C4-2B (cell line): ENCODE measurements around the gene SPSB3.

Source experiments
- H3K27ac ChIP-seq: fragments of 450-650 bp; 2 replicates; pipeline ENCODE4 v1.5.1; 2017
- ZFX ChIP-seq: fragments of 450-650 bp; IDR thresholded peaks from 2 replicates; pipeline ENCODE4 v1.6.1; 2017
- TF ChIP-seq, protein P1 (sequence below): fragments of 450-650 bp; conservative IDR thresholded peaks from 2 replicates; pipeline ENCODE4 v1.5.1; 2017; ENCODE audit warnings: mild to moderate bottlenecking

SPSB3 gene

DNA sequence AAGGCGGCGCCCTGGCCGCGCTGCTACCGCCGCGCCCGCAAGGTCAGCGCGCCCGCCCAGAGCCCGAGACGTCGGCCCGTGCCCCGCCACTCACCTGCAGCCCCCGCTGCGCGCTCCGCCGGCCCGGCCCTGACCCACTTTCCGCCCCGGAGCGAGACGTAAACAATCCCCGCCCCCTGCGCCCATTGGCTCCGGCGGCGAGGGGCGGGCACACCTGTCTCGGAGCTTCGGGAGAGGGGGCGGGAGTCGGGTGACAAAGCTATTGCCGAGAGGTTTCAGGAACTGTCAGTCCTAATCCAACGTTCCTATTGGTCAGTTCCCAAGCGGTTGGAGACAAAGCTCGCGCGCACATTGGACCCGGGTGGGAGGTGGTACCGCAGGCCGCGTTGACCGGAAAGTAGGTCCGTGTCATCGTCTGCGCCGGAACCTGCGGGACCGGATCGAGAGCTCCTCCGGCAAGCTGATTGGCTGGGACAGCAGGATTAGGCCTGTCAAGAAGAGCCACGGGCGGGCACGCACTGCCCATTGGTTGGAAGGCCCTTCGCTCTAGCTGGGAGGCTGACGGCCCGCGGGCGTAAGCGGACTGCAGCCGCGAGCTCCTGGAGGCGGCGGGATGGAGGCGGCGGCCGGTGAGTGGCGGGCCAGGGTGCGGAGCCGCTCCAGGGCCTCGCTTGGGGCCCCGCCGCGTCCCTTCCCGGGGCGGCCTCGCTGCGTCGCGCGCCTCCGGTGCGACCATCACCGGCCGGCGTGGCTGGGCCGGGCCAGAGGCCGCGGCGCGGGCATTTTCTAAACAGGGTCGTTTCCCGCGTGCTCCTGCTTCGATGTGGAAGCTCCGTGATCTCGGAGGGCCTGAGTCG is at the start of gene SPSB3, which contains the start of gene NUBP2:
SPSB3 (minus strand) TSS at position 164 of the 857 bp plus-strand sequence. CDS start 1,088 bp downstream, outside the sequence.
NUBP2 (plus strand) TSS at position 553 of the 857 bp plus-strand sequence; CDS start at position 614, 61 bp downstream.
- peak; percentile 55; the same call in 1 of the 2 replicates for TF ChIP-seq ZFX
- TF ChIP-seq, protein P1, sequence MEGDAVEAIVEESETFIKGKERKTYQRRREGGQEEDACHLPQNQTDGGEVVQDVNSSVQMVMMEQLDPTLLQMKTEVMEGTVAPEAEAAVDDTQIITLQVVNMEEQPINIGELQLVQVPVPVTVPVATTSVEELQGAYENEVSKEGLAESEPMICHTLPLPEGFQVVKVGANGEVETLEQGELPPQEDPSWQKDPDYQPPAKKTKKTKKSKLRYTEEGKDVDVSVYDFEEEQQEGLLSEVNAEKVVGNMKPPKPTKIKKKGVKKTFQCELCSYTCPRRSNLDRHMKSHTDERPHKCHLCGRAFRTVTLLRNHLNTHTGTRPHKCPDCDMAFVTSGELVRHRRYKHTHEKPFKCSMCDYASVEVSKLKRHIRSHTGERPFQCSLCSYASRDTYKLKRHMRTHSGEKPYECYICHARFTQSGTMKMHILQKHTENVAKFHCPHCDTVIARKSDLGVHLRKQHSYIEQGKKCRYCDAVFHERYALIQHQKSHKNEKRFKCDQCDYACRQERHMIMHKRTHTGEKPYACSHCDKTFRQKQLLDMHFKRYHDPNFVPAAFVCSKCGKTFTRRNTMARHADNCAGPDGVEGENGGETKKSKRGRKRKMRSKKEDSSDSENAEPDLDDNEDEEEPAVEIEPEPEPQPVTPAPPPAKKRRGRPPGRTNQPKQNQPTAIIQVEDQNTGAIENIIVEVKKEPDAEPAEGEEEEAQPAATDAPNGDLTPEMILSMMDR, result no peak
- peak within 1 kb of the TSS; percentile 81 for H3K27ac ChIP-seq

- H3K27ac ChIP-seq, result no peak overlapping the region
- TF ChIP-seq, protein P1, result no peak
- TF ChIP-seq ZFX, result no peak
Measured at GRCh38 chr16:1831186-1832075, 49.1 kb upstream of the SPSB3 start.

DNA sequence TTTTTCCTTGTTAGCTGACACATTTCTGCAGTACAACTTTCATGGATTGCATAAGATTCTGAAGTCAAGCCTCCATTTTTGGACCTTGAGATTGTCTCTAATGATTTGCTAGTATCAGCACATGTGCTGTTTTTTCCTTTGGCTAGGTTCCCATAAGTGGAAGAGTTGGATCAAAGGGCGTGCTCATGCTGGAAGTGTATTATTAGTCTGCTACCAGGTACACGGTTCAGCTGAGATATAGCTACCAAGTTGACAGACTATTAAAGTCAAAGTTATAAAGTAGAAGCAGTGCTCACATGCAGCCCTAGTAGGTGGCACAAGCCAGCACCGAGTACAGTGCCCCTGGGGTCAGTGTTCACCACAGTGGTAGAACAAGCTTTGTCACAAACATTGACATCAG is 47.8 kb upstream of the SPSB3 start:
- no peak overlapping the region for H3K27ac ChIP-seq
- TF ChIP-seq ZFX, result no peak
- TF ChIP-seq, protein P1, result no peak

DNA sequence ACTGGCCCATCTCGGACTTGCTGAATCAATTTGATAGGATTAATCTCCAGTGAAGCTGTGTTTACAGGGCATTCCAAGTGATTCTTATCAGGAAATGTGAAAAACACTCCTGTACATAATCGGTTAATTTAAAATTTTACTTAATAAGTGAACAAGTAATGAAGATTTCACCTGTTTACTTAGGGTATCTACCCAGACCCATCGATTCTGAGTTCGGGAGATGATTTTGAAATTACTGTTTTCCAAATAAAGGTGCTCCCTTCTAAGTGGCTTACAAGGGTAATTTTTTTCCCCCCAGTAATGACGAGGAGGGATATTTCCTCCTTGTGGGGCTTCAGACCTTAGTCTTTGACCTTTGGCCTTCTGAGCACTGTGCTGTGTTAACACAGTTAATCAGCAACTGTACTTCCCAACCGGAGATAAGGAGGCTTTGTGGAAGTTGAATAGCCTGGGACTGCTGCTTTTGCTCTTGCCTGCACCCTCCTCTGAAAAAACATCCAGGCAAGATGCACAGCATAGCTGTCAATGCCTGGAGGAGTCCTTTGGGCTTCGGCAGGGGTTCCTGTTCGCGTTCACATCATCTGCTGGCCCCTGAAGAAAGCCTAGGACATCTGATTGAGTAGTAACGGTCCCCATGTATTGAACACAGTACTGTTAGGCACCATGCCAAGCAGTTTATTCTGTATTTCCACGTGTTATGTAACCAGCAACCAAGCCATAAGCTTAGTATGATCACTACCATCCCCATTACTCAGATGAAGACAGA is 46.5 kb upstream of the SPSB3 start:
- no peak for TF ChIP-seq ZFX
- TF ChIP-seq, protein P1, result no peak
- no peak overlapping the region for H3K27ac ChIP-seq

DNA sequence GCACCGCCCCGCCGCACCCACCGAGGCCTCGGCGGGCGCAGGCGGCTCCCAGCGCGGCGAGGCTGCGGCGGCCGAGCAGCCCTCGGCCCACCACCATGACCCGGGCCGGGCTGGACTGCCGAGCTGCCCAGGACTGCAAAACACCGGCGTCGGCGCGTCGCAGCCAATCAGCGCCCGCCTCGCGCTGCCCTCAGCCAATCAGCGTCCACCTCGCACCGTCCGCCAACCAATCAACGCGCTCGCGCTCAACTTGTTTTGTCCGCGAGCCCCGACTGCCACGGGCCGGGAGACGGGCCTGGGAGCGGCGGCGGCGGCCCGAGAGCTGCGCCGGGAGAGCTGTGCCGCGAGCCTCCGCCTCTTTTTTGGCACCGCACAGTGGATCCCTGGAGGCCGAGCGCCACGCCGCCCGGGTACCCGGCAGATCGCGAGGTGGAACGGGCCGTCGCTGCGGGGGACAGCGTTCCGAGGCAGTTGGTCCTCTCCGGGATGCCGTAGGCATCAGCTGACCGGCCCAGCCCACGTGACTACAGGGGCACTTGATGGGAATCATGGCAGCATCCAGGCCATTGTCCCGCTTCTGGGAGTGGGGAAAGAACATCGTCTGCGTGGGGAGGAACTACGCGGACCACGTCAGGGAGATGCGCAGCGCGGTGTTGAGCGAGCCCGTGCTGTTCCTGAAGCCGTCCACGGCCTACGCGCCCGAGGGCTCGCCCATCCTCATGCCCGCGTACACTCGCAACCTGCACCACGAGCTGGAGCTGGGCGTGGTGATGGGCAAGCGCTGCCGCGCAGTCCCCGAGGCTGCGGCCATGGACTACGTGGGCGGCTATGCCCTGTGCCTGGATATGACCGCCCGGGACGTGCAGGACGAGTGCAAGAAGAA is 44.6 kb upstream of the SPSB3 start, which contains the start of the genes FAHD1 and HAGH:
FAHD1 (plus strand) TSS at position 516 of the 883 bp plus-strand sequence; CDS start at position 549, 33 bp downstream.
HAGH (minus strand) TSS at position 135 of the 883 bp plus-strand sequence; CDS start at position 97, 38 bp downstream.
- H3K27ac ChIP-seq, result peak within 1 kb of the TSS; percentile 95
- TF ChIP-seq, protein P1, result no peak
- peak; percentile 88 for TF ChIP-seq ZFX
